C4-2B (cell line): Measurements from ENCODE around the gene SGCE.

Experiments
- ZFX ChIP-seq: fragments of 450-650 bp; IDR thresholded peaks from 2 replicates; pipeline ENCODE4 v1.6.1; 2017
- TF ChIP-seq, protein P1 (sequence below): fragments of 450-650 bp; conservative IDR thresholded peaks from 2 replicates; pipeline ENCODE4 v1.5.1; 2017; ENCODE audit warnings: mild to moderate bottlenecking

DNA sequence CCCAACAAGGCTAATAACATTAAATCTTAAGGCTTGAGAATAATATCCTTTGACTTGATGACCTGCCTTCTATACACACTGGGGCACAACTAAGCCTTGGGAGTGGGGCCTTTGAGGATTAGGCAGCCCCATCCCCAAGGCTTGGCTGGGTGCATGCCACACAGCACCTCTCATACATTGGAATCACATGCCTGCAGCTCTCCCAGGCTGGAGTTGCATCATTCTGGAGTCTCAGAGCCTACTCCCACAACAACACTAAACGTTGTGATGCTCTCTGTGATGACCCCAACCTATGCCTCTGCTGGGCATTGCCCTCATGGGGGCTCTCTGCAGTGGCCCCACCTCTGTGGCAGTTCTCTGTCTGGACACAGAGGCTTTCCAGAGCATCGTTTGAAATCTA lies 31.9 kb upstream of the SGCE start:
- TF ChIP-seq, protein P1, sequence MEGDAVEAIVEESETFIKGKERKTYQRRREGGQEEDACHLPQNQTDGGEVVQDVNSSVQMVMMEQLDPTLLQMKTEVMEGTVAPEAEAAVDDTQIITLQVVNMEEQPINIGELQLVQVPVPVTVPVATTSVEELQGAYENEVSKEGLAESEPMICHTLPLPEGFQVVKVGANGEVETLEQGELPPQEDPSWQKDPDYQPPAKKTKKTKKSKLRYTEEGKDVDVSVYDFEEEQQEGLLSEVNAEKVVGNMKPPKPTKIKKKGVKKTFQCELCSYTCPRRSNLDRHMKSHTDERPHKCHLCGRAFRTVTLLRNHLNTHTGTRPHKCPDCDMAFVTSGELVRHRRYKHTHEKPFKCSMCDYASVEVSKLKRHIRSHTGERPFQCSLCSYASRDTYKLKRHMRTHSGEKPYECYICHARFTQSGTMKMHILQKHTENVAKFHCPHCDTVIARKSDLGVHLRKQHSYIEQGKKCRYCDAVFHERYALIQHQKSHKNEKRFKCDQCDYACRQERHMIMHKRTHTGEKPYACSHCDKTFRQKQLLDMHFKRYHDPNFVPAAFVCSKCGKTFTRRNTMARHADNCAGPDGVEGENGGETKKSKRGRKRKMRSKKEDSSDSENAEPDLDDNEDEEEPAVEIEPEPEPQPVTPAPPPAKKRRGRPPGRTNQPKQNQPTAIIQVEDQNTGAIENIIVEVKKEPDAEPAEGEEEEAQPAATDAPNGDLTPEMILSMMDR, result no peak
- no peak for TF ChIP-seq ZFX
